ENCODE results near the gene GMNC.

The GMNC gene

GRCh38 chr3:190902292-190902691 is 39.8 kb upstream of the GMNC start:
- TF ChIP-seq EZH2 (IDR thresholded peaks at IDR 0.05; ENCODE audit: borderline replicate concordance, low read depth, low read length, severe bottlenecking) (no peak), CTCF (IDR thresholded peaks at IDR 0.05; ENCODE audit: borderline replicate concordance, extremely low read depth, low read length, poor library complexity, severe bottlenecking) (no peak)
- no peaks in the 10 kb centered on the region for H3K79me2 ChIP-seq (ENCODE audit: insufficient read depth, low read length)
- no peaks in the 10 kb centered on the region for H3K4me1 ChIP-seq (ENCODE audit: insufficient read depth, low read length)
- no peak overlapping the region for H3K9ac ChIP-seq (ENCODE audit: low read depth, low read length)
- no peak overlapping the region for H2AFZ ChIP-seq (ENCODE audit: low read depth, low read length)
- H3K9me3 ChIP-seq (ENCODE audit: insufficient read depth, low read length, severe bottlenecking), result no peaks in the 10 kb centered on the region
- no peak overlapping the region for H3K27ac ChIP-seq (ENCODE audit: low read length)
- no peaks in the 10 kb centered on the region for H3K36me3 ChIP-seq (ENCODE audit: insufficient read depth, low read length)
- no peak overlapping the region for H3K4me2 ChIP-seq (ENCODE audit: insufficient read depth, low read length)
- DNase-seq, result no peak
- no peak overlapping the region for H3K4me3 ChIP-seq (ENCODE audit: low read depth in 1 of 2, low read length in 2 of 2)
- H4K20me1 ChIP-seq (ENCODE audit: insufficient read depth, low read length), result no peaks in the 10 kb centered on the region
- ATAC-seq (ENCODE audit: insufficient read depth, low read depth), result no peak
- no peaks in the 10 kb centered on the region for H3K27me3 ChIP-seq (ENCODE audit: insufficient read depth, low read length, poor library complexity)

- Histone ChIP-seq H2AFZ (ENCODE audit: low read depth, low read length) (no peak overlapping the region), H3K27me3 (ENCODE audit: insufficient read depth, low read length, poor library complexity) (no peaks in the 10 kb centered on the region), H4K20me1 (ENCODE audit: insufficient read depth, low read length) (no peaks in the 10 kb centered on the region), H3K4me2 (ENCODE audit: insufficient read depth, low read length) (no peak overlapping the region), H3K4me1 (ENCODE audit: insufficient read depth, low read length) (no peaks in the 10 kb centered on the region), H3K4me3 (ENCODE audit: low read depth in 1 of 2, low read length in 2 of 2) (no peak overlapping the region), H3K9ac (ENCODE audit: low read depth, low read length) (no peak overlapping the region), H3K36me3 (ENCODE audit: insufficient read depth, low read length) (no peaks in the 10 kb centered on the region), H3K79me2 (ENCODE audit: insufficient read depth, low read length) (no peaks in the 10 kb centered on the region), H3K9me3 (ENCODE audit: insufficient read depth, low read length, severe bottlenecking) (no peaks in the 10 kb centered on the region), H3K27ac (ENCODE audit: low read length) (no peak overlapping the region)
- TF ChIP-seq EZH2 (IDR thresholded peaks at IDR 0.05; ENCODE audit: borderline replicate concordance, low read depth, low read length, severe bottlenecking), result no peak
- no peak for TF ChIP-seq CTCF (IDR thresholded peaks at IDR 0.05; ENCODE audit: borderline replicate concordance, extremely low read depth, low read length, poor library complexity, severe bottlenecking)
- ATAC-seq (ENCODE audit: insufficient read depth, low read depth), result no peak
- no peak for DNase-seq
Observed at GRCh38 chr3:190892395-190892902, 30.0 kb upstream of the GMNC start.

GRCh38 chr3:190886945-190887344 is 24.5 kb upstream of the GMNC start:
- H3K27ac ChIP-seq (ENCODE audit: low read length), result no peak overlapping the region
- H3K9me3 ChIP-seq (ENCODE audit: insufficient read depth, low read length, severe bottlenecking), result no peaks in the 10 kb centered on the region
- H2AFZ ChIP-seq (ENCODE audit: low read depth, low read length), result no peak overlapping the region
- no peak for TF ChIP-seq EZH2 (IDR thresholded peaks at IDR 0.05; ENCODE audit: borderline replicate concordance, low read depth, low read length, severe bottlenecking)
- TF ChIP-seq CTCF (IDR thresholded peaks at IDR 0.05; ENCODE audit: borderline replicate concordance, extremely low read depth, low read length, poor library complexity, severe bottlenecking), result no peak
- no peaks in the 10 kb centered on the region for H4K20me1 ChIP-seq (ENCODE audit: insufficient read depth, low read length)
- no peaks in the 10 kb centered on the region for H3K4me1 ChIP-seq (ENCODE audit: insufficient read depth, low read length)
- no peak for DNase-seq
- no peak overlapping the region for H3K4me3 ChIP-seq (ENCODE audit: low read depth in 1 of 2, low read length in 2 of 2)
- no peak overlapping the region for H3K9ac ChIP-seq (ENCODE audit: low read depth, low read length)
- no peak overlapping the region for H3K4me2 ChIP-seq (ENCODE audit: insufficient read depth, low read length)
- H3K79me2 ChIP-seq (ENCODE audit: insufficient read depth, low read length), result no peaks in the 10 kb centered on the region
- H3K27me3 ChIP-seq (ENCODE audit: insufficient read depth, low read length, poor library complexity), result no peaks in the 10 kb centered on the region
- H3K36me3 ChIP-seq (ENCODE audit: insufficient read depth, low read length), result no peaks in the 10 kb centered on the region
- no peak for ATAC-seq (ENCODE audit: insufficient read depth, low read depth)
